A673 (cell line): ENCODE measurements around the gene EPHA5. TPM values are rescaled to one million over a fixed set of nuclear protein-coding genes. Genes with fewer than 3 reads are reported as not detected.

Source experiments
- BruUV-seq: library from RNA; stranded (reverse); fragments of 400-500 nt; replicated peaks from 2 replicates; lab custom pipeline; 2021; lab: Mats Ljungman, UMichigan
- CTCF ChIA-PET: fragments of 300-600 bp; sonication (Branson Sonifier 250); formaldehyde crosslinking; loops from one replicate; lab custom pipeline; 2022; ENCODE audit warnings: antibody characterized with exemption; lab: Charles Lee
- POLR2A ChIA-PET: fragments of 300-600 bp; sonication (Branson Sonifier 250); formaldehyde crosslinking; loops from one replicate; lab custom pipeline; 2022; ENCODE audit warnings: antibody characterized with exemption; ENCODE audit not compliant: low non-redundant PET; lab: Charles Lee
- DNase-seq: peaks from one replicate; pipeline ENCODE4 v3.0.0-alpha.2; 2015; ENCODE audit warnings: low spot score
- H3K27ac ChIP-seq: fragments of 200-600 bp; sonication (generic); 2 replicates; pipeline ENCODE4 v1.5.1; 2016; ENCODE audit warnings: mixed run types, low read depth, mild to moderate bottlenecking, mixed read lengths, antibody characterized with exemption, low read length; ENCODE audit not compliant: poor library complexity, severe bottlenecking
- H3K27me3 ChIP-seq: fragments of 200-600 bp; sonication (generic); replicated peaks from 2 replicates; pipeline ENCODE4 v1.6.1; 2017; ENCODE audit warnings: mixed run types, low read depth, mild to moderate bottlenecking, mixed read lengths, antibody characterized with exemption, low read length; ENCODE audit not compliant: insufficient read depth, poor library complexity
- H3K36me3 ChIP-seq: fragments of 200-600 bp; sonication (generic); 2 replicates; pipeline ENCODE4 v1.6.1; 2016; ENCODE audit warnings: mixed run types, mild to moderate bottlenecking, mixed read lengths, antibody characterized with exemption, low read length; ENCODE audit not compliant: insufficient read depth, poor library complexity, severe bottlenecking
- H3K4me1 ChIP-seq: fragments of 200-600 bp; sonication (generic); 2 replicates; pipeline ENCODE4 v1.6.1; 2017; ENCODE audit warnings: mixed run types, mild to moderate bottlenecking, mixed read lengths, antibody characterized with exemption, low read length; ENCODE audit not compliant: insufficient read depth, poor library complexity, severe bottlenecking
- H3K4me3 ChIP-seq: fragments of 200-600 bp; sonication (generic); 2 replicates; pipeline ENCODE4 v1.5.1; 2016; ENCODE audit warnings: low read depth, mixed run types, mild to moderate bottlenecking, mixed read lengths, low read length; ENCODE audit not compliant: poor library complexity, severe bottlenecking
- H3K9me3 ChIP-seq: fragments of 200-600 bp; sonication (generic); 2 replicates; pipeline ENCODE4 v1.6.1; 2016; ENCODE audit warnings: mixed run types, low read depth, mild to moderate bottlenecking, mixed read lengths, antibody characterized with exemption, low read length; ENCODE audit not compliant: poor library complexity, severe bottlenecking
- EZH2 ChIP-seq: fragments of 200-600 bp; sonication (generic); IDR thresholded peaks from 2 replicates; pipeline ENCODE4 v1.6.1; 2017; ENCODE audit warnings: borderline replicate concordance, low read depth, mild to moderate bottlenecking, mixed read lengths, antibody characterized with exemption, low read length; ENCODE audit not compliant: poor library complexity, severe bottlenecking
- intact Hi-C: fragments of 100-400 bp; cut with micrococcal nuclease; formaldehyde crosslinking; loops from one replicate; pipeline ENCODE4 v1.10.0; 2022; ENCODE audit not compliant: unreplicated experiment
- total RNA-seq: library from RNA; stranded (reverse); gene quantifications from 2 replicates; pipeline ENCODE4 v1.2.3, GENCODE V29; 2021
- TF ChIP-seq, protein P1 (sequence below): fragments of 300-800, 200-600 bp; sonication (generic); conservative IDR thresholded peaks from 2 replicates; pipeline ENCODE4 v1.5.1; 2017; ENCODE audit warnings: low read depth, mild to moderate bottlenecking, antibody characterized with exemption, low read length, moderate library complexity, mixed read lengths

EPHA5 gene
- total RNA-seq, 1 experiment from 2014 or later, result 6.0 TPM

DNA sequence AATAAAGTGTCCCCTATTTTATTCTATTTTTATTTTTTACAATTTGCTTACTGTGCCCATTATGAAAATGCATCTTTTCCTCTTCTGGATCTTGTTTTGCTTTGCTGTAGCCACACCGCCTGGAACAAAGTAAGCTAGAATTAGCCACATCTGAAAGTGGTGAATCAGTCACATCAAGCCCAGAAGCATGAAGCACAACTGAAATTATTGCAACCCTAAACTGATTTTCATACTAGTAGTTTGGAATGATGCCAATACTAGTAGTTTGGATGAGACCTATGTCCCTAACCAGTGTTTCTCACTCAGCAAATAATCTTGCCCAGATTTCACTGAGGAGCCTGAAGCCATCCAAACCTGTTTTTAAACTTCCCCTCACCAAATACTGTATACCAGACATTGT lies 303.0 kb downstream of the EPHA5 start:
- DNase-seq, result no peak

DNA sequence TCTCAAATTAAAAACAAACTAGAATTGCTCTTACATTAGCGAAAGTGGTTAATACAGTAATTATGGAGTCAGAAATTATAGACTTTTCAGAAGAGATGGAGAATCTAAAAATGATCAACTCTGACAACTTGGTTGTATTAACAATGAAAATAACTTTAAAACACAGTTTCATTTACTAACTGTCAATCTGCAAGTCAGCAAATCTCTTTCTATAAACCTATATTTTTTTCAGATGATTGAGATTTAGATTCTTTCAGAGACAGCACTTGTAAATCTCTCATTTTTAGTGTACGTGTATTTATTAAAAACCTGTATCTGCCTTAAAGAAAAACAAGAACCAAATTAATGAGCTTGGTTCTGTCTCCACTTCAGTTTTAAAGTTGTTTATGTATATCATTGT lies 311.4 kb downstream of the EPHA5 start:
- H3K27ac ChIP-seq, result no peak overlapping the region
- DNase-seq, result no peak
- no peak for TF ChIP-seq EZH2
- TF ChIP-seq, protein P1, sequence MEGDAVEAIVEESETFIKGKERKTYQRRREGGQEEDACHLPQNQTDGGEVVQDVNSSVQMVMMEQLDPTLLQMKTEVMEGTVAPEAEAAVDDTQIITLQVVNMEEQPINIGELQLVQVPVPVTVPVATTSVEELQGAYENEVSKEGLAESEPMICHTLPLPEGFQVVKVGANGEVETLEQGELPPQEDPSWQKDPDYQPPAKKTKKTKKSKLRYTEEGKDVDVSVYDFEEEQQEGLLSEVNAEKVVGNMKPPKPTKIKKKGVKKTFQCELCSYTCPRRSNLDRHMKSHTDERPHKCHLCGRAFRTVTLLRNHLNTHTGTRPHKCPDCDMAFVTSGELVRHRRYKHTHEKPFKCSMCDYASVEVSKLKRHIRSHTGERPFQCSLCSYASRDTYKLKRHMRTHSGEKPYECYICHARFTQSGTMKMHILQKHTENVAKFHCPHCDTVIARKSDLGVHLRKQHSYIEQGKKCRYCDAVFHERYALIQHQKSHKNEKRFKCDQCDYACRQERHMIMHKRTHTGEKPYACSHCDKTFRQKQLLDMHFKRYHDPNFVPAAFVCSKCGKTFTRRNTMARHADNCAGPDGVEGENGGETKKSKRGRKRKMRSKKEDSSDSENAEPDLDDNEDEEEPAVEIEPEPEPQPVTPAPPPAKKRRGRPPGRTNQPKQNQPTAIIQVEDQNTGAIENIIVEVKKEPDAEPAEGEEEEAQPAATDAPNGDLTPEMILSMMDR, result no peak
- no TSS peak for BruUV-seq
- ChIA-PET POLR2A (no interaction called here), CTCF (no interaction called here)
- no peaks in the 10 kb centered on the region for H3K9me3 ChIP-seq
- no peaks in the 10 kb centered on the region for H3K4me1 ChIP-seq
- no peaks in the 10 kb centered on the region for H3K27me3 ChIP-seq
- intact Hi-C loops, result no loop called here
- H3K36me3 ChIP-seq, result no peaks in the 10 kb centered on the region
- no peak overlapping the region for H3K4me3 ChIP-seq

More for the DNA sequence above, 303.0 kb downstream of the EPHA5 start:
- H3K9me3 ChIP-seq, result no peaks in the 10 kb centered on the region
- H3K27me3 ChIP-seq, result no peaks in the 10 kb centered on the region
- no peak overlapping the region for H3K27ac ChIP-seq
- POLR2A ChIA-PET, result no interaction called here
- no peak overlapping the region for H3K4me3 ChIP-seq
- H3K4me1 ChIP-seq, result no peaks in the 10 kb centered on the region
- intact Hi-C loops, result no loop called here
- no TSS peak for BruUV-seq
- CTCF ChIA-PET, result no interaction called here
- TF ChIP-seq, protein P1, result no peak
- no peak for TF ChIP-seq EZH2
- H3K36me3 ChIP-seq, result no peaks in the 10 kb centered on the region

DNA sequence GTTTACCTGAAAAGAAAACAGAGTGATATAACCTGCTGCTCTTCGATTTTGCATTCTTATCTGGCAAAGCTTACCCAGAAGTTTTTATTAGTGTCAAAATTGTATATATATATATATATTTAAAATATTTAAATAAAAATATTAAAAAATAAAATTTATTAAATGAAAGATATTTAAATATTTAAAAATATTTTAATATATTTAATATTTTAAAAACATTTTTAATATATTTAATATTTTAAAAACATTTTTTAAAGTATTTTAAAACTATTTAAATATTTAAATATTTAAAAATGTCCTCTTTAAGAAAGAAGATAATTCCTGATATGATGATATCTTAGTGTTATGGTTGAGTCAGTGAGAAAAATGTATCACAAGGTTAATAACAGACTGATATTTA lies 317.2 kb downstream of the EPHA5 start:
- ChIA-PET CTCF (no interaction called here), POLR2A (no interaction called here)
- no TSS peak for BruUV-seq

More for the DNA sequence above, 317.2 kb downstream of the EPHA5 start:
- TF ChIP-seq EZH2, result no peak
- TF ChIP-seq, protein P1, result no peak
- H3K9me3 ChIP-seq, result no peaks in the 10 kb centered on the region
- no peaks in the 10 kb centered on the region for H3K4me1 ChIP-seq
- intact Hi-C loops, result no loop called here
- no peaks in the 10 kb centered on the region for H3K36me3 ChIP-seq
- H3K4me3 ChIP-seq, result no peak overlapping the region
- DNase-seq, result no peak
- H3K27me3 ChIP-seq, result no peaks in the 10 kb centered on the region
- H3K27ac ChIP-seq, result no peak overlapping the region
